GM18951 (cell line): ENCODE measurements around the gene FGF14.

Experiments used
- POLR2A ChIP-seq: IDR thresholded peaks from 4 replicates; pipeline ENCODE4 v1.6.1; 2011; ENCODE audit warnings: mild to moderate bottlenecking; ENCODE audit not compliant: insufficient read length, insufficient read depth; ENCODE audit errors: extremely low read depth
- in situ Hi-C: fragments of 300-500 bp; cut with MboI; formaldehyde crosslinking; loops from one replicate; pipeline ENCODE4 v1.12.0; 2022; ENCODE audit warnings: low sequenced_read_pairs, mixed read lengths, inconsistent platforms; ENCODE audit not compliant: unreplicated experiment

Gene FGF14

GRCh38 chr13:101709952-101710351 is 691.9 kb downstream of the FGF14 start:
- in situ Hi-C loops, result no loop called here
- no peak for TF ChIP-seq POLR2A

DNA sequence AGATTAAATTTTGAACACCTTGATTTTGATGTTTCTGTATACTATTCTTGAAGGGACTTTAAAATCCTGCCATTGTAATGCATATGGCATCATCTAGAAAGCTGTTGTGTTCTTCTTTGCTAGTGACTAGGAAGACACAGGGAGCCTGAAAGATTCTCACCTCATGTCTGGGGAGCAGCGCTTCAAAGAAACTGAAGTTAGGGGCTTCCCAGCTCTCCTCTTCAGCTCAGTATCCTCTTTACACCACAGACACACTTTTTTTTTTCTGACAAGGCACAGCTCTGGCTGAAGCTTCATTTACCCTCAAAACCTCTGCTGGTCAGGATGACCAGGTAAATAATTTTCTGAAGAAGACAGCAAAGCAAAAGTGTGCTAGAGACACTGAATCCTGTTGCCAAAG is 693.7 kb downstream of the FGF14 start:
- TF ChIP-seq POLR2A, result no peak

GRCh38 chr13:101707659-101708058 is 694.2 kb downstream of the FGF14 start:
- in situ Hi-C loops, result no loop called here
- no peak for TF ChIP-seq POLR2A

More for the DNA sequence above, 693.7 kb downstream of the FGF14 start:
- in situ Hi-C loops, result no loop called here

DNA sequence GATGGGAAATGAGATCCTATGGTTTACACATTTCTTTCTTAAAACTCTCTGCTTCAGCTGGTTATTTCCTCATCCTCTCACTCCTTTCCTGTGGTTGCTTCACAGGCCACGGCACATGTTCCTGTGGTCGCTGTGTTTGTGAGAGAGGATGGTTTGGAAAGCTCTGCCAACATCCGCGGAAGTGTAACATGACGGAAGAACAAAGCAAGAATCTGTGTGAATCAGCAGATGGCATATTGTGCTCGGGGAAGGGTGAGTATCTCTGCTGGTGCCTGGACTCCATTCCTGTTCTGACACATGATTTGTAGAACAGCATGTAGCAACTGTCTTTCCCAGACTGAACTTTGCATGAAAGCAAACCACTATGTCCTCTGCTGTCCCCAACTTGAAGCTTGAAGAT is 695.2 kb downstream of the FGF14 start:
- in situ Hi-C loops, result no loop called here

GRCh38 chr13:101703838-101704237 is 698.0 kb downstream of the FGF14 start:
- in situ Hi-C loops, result no loop called here
- TF ChIP-seq POLR2A, result no peak

More for the DNA sequence above, 695.2 kb downstream of the FGF14 start:
- TF ChIP-seq POLR2A, result no peak

DNA sequence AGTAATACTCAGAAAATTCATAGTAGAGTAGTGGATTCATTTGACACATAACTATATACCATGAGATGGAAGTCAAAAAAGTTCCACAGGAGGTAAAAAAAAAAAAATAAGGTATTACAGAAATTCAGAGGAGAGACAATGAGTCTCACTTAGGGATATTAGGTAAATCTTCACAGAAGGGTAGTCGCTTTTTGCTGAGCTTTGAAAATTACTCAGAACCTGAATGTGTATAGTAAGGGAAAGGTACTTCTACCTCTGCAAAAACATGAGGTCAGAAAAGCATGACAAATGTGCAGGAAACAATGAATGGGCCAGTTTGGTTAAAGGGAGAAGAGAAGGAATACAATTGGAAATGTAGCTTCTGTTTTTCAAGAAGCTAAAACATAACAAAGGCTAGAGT is 698.8 kb downstream of the FGF14 start:
- no peak for TF ChIP-seq POLR2A
- in situ Hi-C loops, result no loop called here

DNA sequence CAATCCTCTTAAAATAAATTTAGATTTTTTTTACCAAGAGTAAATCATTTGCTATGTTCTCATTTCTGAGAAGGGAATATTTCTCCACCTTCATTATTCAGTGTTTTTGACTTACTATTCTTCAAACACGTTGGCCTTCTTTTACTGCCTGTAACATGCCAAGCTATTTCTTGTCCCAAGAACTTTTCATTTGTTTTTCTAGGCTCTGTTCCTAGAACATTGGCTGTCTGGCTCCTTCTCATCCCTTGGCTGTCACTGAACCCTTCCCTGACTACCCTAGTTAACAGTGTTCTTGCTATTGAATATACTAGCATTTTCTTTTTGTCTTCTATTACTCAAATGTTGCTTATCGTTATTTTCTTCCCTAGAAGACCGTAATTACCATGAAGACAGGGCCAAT is 701.2 kb downstream of the FGF14 start:
- TF ChIP-seq POLR2A, result no peak
- in situ Hi-C loops, result no loop called here

DNA sequence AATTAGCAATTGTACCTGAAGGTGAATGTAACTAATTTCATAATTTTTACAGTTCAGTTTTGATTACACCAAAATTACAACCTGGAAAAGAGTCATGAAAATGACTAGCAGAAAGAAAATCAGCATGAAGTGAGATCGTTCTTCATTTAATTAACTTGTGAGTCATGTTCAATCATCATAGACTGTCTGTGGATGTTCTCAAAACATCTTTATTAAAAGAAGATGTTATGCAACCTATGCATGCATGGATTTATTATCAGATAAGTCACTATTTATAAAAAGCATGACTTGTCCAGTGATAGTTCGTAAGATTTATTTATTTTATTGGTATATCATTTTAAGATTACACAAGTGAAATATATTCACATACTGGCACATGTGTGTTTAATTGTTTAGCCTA is 703.4 kb downstream of the FGF14 start:
- no peak for TF ChIP-seq POLR2A
- in situ Hi-C loops, result no loop called here

- no peak for TF ChIP-seq POLR2A
- in situ Hi-C loops, result no loop called here
These were observed 704.1 kb downstream of the FGF14 start for GRCh38 chr13:101697745-101698144.

DNA sequence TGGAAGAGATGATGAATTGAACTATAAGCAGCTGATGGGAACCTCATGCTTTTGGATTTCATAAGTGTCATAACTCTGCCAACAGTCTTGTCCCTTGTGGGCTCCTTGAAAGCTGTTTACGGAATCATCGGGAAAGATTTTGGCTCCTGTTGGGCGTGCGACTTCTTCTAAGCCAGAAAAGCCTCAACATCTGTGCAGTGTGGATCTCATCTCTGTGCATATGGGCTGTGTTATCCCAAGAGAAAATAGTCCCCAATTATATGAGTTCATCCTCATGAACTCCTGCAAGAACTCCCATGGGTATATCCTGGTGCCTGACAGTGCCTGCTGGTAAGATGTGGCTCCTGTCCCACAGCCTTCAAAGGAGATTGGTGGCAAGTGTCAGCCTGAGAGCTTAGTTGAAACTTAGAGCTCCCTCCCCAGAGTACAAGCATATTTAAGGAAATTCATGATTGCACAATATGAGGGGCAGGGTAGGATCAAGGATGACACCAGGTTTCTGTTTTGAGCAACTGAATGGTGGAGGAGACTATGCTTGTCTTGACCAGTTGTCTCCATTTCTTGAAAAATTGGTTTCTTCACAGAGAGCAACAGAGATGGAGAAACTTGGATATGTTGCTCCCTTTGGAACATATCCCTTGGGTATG is 705.9 kb downstream of the FGF14 start:
- TF ChIP-seq POLR2A, result no peak
- in situ Hi-C loops, result no loop called here

GRCh38 chr13:101691341-101691860 is 710.4 kb downstream of the FGF14 start:
- TF ChIP-seq POLR2A, result no peak
- in situ Hi-C loops, result no loop called here

DNA sequence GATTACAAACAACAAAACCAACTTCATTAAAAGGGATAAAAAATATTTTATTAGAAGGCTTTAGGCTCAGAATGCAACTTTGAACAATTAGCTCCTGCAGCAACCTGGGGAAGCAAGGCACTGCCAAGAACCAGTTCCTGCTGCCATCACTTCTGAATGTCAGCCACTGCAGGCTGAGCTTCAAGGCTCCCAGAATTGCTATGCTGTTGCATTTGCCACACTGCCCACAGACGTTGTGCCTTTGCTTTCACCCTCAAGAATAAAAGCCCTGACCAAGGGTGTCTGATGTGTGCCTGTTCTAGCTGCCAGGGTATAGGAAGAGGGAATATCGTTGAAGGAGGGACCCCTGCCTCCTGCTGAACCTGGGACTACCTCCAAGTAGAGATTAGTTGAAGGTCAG is 711.0 kb downstream of the FGF14 start:
- TF ChIP-seq POLR2A, result no peak
- in situ Hi-C loops, result no loop called here

DNA sequence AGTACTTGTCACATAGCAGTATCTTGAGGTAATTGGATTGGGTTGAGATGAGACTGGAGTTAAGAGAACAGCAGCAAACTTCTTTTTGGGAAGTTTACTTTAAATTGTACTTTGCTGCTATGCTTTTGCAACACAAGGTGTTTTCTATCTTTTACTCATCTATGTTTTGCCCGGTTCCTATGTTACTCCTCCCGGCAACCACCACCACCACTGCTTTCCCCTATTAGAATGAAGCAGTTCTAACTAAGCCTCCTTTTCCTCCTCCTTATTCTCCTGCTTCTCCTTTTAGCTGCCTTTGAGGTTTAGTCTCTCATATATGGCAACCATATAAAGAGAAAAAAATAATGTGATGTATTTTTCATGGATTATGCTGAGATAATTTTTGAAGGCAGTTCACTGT is 715.8 kb downstream of the FGF14 start:
- no peak for TF ChIP-seq POLR2A
- in situ Hi-C loops, result no loop called here

- TF ChIP-seq POLR2A, result no peak
- in situ Hi-C loops, result no loop called here
These were observed 720.0 kb downstream of the FGF14 start for GRCh38 chr13:101681834-101682233.
